WTC11 (cell line): Measurements from ENCODE around the gene SPAAR. TPM values are rescaled to one million over a fixed set of nuclear protein-coding genes. Genes with fewer than 3 reads are reported as not detected.

Experiments used
- ATAC-seq: fragments of 200-7000 bp; cut with Tn5 transposase; 2 replicates; pipeline ENCODE4 v1.10.0; 2021; ENCODE audit warnings: mild to moderate bottlenecking, moderate library complexity
- CTCF ChIA-PET: fragments of 300-600 bp; sonication (Branson Sonifier 250); formaldehyde crosslinking; loops from one replicate; lab custom pipeline; 2021; ENCODE audit warnings: antibody characterized with exemption; lab: Charles Lee
- POLR2A ChIA-PET: fragments of 350-600 bp; sonication (Branson Sonifier 250); formaldehyde crosslinking; loops from one replicate; lab custom pipeline; 2021; ENCODE audit warnings: antibody characterized with exemption; lab: Charles Lee
- DNase-seq: peaks from one replicate; pipeline ENCODE4 v3.0.0; 2021; ENCODE audit warnings: low spot score
- H3K27ac Mint-ChIP-seq: 2 replicates; pipeline ENCODE4 v1.8.0; 2021; ENCODE audit warnings: mixed read lengths
- H3K27me3 Mint-ChIP-seq: 2 replicates; pipeline ENCODE4 v1.8.0; 2021; ENCODE audit warnings: low read depth, mild to moderate bottlenecking, moderate library complexity, mixed read lengths
- H3K36me3 Mint-ChIP-seq: 2 replicates; pipeline ENCODE4 v1.8.0; 2021; ENCODE audit warnings: mixed read lengths
- H3K4me1 Mint-ChIP-seq: 2 replicates; pipeline ENCODE4 v1.8.0; 2022; ENCODE audit warnings: mixed read lengths
- H3K4me3 Mint-ChIP-seq: 2 replicates; pipeline ENCODE4 v1.8.0; 2021; ENCODE audit warnings: mild to moderate bottlenecking, moderate library complexity, mixed read lengths
- H3K9me3 Mint-ChIP-seq: 2 replicates; pipeline ENCODE4 v1.8.0; 2021; ENCODE audit warnings: mixed read lengths
- CREM ChIP-seq: sonication (generic); formaldehyde crosslinking; IDR thresholded peaks from 2 replicates; pipeline ENCODE4 v1.8.1; 2022; ENCODE audit warnings: mild to moderate bottlenecking, missing genetic modification reagents, moderate library complexity
- ETV6 ChIP-seq: sonication (generic); formaldehyde crosslinking; IDR thresholded peaks from 2 replicates; pipeline ENCODE4 v1.8.1; 2022; ENCODE audit warnings: mild to moderate bottlenecking, missing genetic modification reagents
- HMGA2 ChIP-seq: fragments of 250-450 bp; sonication (Bioruptor Pico); IDR thresholded peaks from 2 replicates; pipeline ENCODE4 v1.4.0; 2021; ENCODE audit warnings: mild to moderate bottlenecking, moderate library complexity
- IRF1 ChIP-seq: sonication (generic); formaldehyde crosslinking; IDR thresholded peaks from 2 replicates; pipeline ENCODE4 v1.8.0; 2023; ENCODE audit warnings: missing genetic modification reagents
- JAZF1 ChIP-seq: fragments of 250-450 bp; sonication (Bioruptor Pico); IDR thresholded peaks from 2 replicates; pipeline ENCODE4 v1.9.0; 2021; ENCODE audit warnings: moderate library complexity, mild to moderate bottlenecking, inconsistent platforms
- NFYB ChIP-seq: sonication (generic); formaldehyde crosslinking; conservative IDR thresholded peaks from 2 replicates; pipeline ENCODE4 v1.8.0; 2022; ENCODE audit warnings: low read depth, missing genetic modification reagents
- NR1H2 ChIP-seq: sonication (generic); formaldehyde crosslinking; IDR thresholded peaks from 2 replicates; pipeline ENCODE4 v1.9.0; 2021; ENCODE audit warnings: mild to moderate bottlenecking, moderate library complexity, missing genetic modification reagents
- OVOL2 ChIP-seq: fragments of 250-450 bp; sonication (Bioruptor Pico); IDR thresholded peaks from 2 replicates; pipeline ENCODE4 v1.9.0; 2021; ENCODE audit warnings: mild to moderate bottlenecking, borderline replicate concordance
- PRDM15 ChIP-seq: sonication (generic); formaldehyde crosslinking; IDR thresholded peaks from 2 replicates; pipeline ENCODE4 v1.8.0; 2022; ENCODE audit warnings: missing genetic modification reagents
- ZNF263 ChIP-seq: sonication (generic); formaldehyde crosslinking; IDR thresholded peaks from 2 replicates; pipeline ENCODE4 v1.8.1; 2022; ENCODE audit warnings: low read depth, mild to moderate bottlenecking, moderate library complexity, missing genetic modification reagents
- ZNF671 ChIP-seq: fragments of 250-450 bp; sonication (Bioruptor Pico); IDR thresholded peaks from 2 replicates; pipeline ENCODE4 v1.8.0; 2021; ENCODE audit warnings: mild to moderate bottlenecking
- total RNA-seq: library from RNA; stranded (reverse); gene quantifications from 3 replicates; pipeline ENCODE4 v1.2.3, GENCODE V29; 2021
- TF ChIP-seq, protein P1 (sequence below): fragments of 250-450 bp; sonication (Bioruptor Pico); IDR thresholded peaks from 2 replicates; pipeline ENCODE4 v2.1.2; 2022; ENCODE audit warnings: mild to moderate bottlenecking, moderate library complexity
- TF ChIP-seq, protein P2 (sequence below): fragments of 200-600 bp; IDR thresholded peaks from 2 replicates; pipeline ENCODE4 v1.8.0; 2022; ENCODE audit warnings: antibody characterized with exemption

Gene SPAAR
- total RNA-seq, 1 experiment from 2014 or later, result 0.33 TPM

DNA sequence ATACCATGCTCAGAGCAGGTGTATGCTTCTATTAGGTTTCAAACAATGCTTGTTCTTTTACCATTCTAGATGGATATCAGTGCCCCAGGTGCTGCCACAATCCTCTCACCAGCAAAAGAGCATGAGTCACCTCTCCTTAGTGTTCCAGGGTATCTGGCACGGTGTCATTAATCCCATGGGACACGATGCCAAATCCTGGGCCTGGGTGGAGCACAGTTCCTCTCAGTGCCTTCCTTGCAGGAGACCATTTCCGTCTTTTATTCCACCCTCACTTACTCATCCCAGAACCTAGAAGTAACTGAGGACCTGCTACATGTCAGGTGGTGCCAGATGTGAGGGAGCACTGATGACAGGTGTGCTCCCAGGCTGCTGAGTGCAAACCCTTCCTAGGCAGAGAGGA, 37.7 kb upstream of the SPAAR start (continued):
- TF ChIP-seq IRF1 (CRISPR knock-in tag), result no peak
- no peak for TF ChIP-seq ETV6 (CRISPR knock-in tag)
- no peak for TF ChIP-seq NFYB (CRISPR knock-in tag)
- TF ChIP-seq ZNF671 (CRISPR knock-in tag), result no peak
- no peak for TF ChIP-seq PRDM15
- TF ChIP-seq CREM, result no peak
- TF ChIP-seq, all 79 proteins: peak for 0

DNA sequence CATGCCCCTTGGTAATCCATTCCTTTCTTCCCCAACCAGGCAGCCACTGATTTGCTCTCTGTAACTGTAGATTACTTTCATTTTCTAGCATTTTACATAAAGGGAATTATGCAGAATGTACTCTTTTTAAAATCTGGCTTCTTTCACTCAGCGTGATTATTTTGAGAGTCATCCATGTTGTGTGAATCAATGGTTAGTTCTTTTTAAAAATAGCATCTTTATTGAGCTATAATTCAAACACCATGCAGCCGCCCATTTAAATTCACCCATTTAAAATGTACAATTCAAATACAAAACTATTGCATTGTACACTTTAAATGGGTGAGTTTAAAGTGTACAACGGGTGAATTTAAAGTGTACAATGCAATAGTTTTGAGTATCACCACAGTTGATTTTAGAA, 36.8 kb upstream of the SPAAR start:
- peaks cover 23% of the 10 kb centered on the region for H3K27me3 Mint-ChIP-seq
- DNase-seq (no peak), ATAC-seq (no peak)
- H3K4me1 Mint-ChIP-seq, result peaks cover 11% of the 10 kb centered on the region
- peaks cover 8% of the 10 kb centered on the region; the same call in 1 of the 2 replicates for H3K36me3 Mint-ChIP-seq
- ChIA-PET POLR2A (no interaction called here), CTCF (interaction anchor here (0.6 to 1.4 kb wide), 5 partner anchors 8 to 148 kb away, joined by 3 to 10 read pairs (median 3); no protein-coding TSS in a partner anchor)
- H3K4me3 Mint-ChIP-seq, result no peak overlapping the region
- no peak overlapping the region for H3K27ac Mint-ChIP-seq
- H3K9me3 Mint-ChIP-seq, result peaks cover 27% of the 10 kb centered on the region
- TF ChIP-seq, protein P1, sequence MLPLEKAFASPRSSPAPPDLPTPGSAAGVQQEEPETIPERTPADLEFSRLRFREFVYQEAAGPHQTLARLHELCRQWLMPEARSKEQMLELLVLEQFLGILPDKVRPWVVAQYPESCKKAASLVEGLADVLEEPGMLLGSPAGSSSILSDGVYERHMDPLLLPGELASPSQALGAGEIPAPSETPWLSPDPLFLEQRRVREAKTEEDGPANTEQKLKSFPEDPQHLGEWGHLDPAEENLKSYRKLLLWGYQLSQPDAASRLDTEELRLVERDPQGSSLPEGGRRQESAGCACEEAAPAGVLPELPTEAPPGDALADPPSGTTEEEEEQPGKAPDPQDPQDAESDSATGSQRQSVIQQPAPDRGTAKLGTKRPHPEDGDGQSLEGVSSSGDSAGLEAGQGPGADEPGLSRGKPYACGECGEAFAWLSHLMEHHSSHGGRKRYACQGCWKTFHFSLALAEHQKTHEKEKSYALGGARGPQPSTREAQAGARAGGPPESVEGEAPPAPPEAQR (CRISPR knock-in tag), result no peak
- TF ChIP-seq JAZF1 (CRISPR knock-in tag) (no peak), ZNF263 (no peak), HMGA2 (CRISPR knock-in tag) (no peak)

- peaks cover 6% of the 10 kb centered on the region for H3K9me3 Mint-ChIP-seq
- POLR2A ChIA-PET, result interaction anchor here (0.5 to 1.0 kb wide), 3 partner anchors 92 to 205 kb away, joined by 3 to 4 read pairs (median 3); partner anchors contain the start of gene TLN1
Measured at GRCh38 chr9:35882263-35882848, 26.9 kb upstream of the SPAAR start.

More at GRCh38 chr9:35882263-35882848, 26.9 kb upstream of the SPAAR start:
- Mint-ChIP-seq H3K4me3 (no peak overlapping the region), H3K4me1 (no peaks in the 10 kb centered on the region), H3K27me3 (peaks cover 6% of the 10 kb centered on the region), H3K36me3 (peaks cover under 1% of the 10 kb centered on the region; the same call in 1 of the 2 replicates), H3K27ac (no peak overlapping the region)
- TF ChIP-seq NR1H2 (CRISPR knock-in tag), result no peak
- TF ChIP-seq, protein P1 (CRISPR knock-in tag), result no peak
- TF ChIP-seq, protein P2, sequence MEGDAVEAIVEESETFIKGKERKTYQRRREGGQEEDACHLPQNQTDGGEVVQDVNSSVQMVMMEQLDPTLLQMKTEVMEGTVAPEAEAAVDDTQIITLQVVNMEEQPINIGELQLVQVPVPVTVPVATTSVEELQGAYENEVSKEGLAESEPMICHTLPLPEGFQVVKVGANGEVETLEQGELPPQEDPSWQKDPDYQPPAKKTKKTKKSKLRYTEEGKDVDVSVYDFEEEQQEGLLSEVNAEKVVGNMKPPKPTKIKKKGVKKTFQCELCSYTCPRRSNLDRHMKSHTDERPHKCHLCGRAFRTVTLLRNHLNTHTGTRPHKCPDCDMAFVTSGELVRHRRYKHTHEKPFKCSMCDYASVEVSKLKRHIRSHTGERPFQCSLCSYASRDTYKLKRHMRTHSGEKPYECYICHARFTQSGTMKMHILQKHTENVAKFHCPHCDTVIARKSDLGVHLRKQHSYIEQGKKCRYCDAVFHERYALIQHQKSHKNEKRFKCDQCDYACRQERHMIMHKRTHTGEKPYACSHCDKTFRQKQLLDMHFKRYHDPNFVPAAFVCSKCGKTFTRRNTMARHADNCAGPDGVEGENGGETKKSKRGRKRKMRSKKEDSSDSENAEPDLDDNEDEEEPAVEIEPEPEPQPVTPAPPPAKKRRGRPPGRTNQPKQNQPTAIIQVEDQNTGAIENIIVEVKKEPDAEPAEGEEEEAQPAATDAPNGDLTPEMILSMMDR, result peak; percentile 87
- no peak for TF ChIP-seq OVOL2 (CRISPR knock-in tag)
- DNase-seq, result peak; percentile 87
- CTCF ChIA-PET, result interaction anchor here (0.5 to 3.0 kb wide), 62 partner anchors 9 to 328 kb away, joined by 3 to 136 read pairs (median 5); partner anchors contain the start of genes ARHGEF39, CCDC107, CREB3 and FAM221B
- ATAC-seq, result peak; percentile 88
